Spleen (tissue), 7 donors: Measurements from ENCODE around the gene NEDD4L.

Experiments
- POLR2A ChIP-seq, 3 donors: fragments of 450-650 bp; IDR thresholded peaks; one replicate each; pipeline ENCODE4 v1.5.1; 2017; ENCODE audit warnings: antibody characterized with exemption in 3 of 3, mild to moderate bottlenecking in 1 of 3
- POLR2AphosphoS5 ChIP-seq, 3 donors: sonication (generic); formaldehyde crosslinking; IDR thresholded peaks; one replicate each; pipeline ENCODE4 v1.5.1; 2017; ENCODE audit warnings: antibody characterized with exemption in 3 of 3
- TF ChIP-seq, protein P1 (sequence below), 11 experiments: fragments of 200-600 bp in 7 of 11; fragments of 450-650 bp in 4 of 11; sonication (generic) in 4 of 11; IDR thresholded peaks in 8 of 11; conservative IDR thresholded peaks in 3 of 11; 1 replicate in 7 of 11; 2 replicates in 4 of 11; pipeline versions ENCODE4 v1.4.0 to v1.8.0; 2016 to 2021; ENCODE audit warnings: antibody characterized with exemption in 11 of 11, inconsistent platforms in 4 of 11, mild to moderate bottlenecking in 1 of 11
- donor health status: DM: no; HTN: no; CAD: no; lungs with moderate emphysema.
- donor health status: DM: no; HTN: no; CAD: no.
- donor health status: DM: no; HTN: no; CAD: no.

DNA sequence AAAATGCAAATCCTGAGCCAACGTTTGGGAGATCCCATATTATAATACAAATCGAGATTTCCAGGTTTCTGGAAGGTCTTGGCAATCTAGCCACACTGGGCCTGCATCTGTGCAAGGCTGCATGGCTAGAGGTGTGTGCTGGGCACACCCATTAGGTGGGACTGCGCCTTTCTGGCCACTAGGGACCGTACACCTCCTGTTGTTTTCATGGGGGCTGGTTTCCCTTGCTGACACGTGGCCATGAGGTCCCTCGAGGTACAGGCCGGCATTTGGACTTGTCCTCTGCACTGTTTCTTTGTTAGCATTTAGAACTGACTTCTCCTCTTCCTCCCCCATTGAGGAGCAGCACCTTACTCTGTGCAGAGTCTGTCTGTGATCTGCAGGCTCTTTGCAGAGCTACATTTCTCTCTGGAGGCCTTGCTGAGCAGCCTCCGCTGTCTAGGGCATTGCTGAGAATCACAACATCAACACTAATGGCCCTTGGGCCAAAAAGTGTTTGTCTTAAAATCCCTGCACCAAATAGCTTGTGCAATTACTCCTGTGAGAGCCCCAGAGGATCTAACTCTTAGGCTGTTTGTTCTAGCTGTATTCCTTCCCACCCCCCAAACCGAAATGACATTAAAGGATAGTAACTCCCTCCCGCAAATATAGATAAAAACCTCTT is 131.2 kb downstream of the NEDD4L start:
- TF ChIP-seq POLR2A (IDR thresholded peaks at IDR 0.05) = no peak
- TF ChIP-seq, protein P1, sequence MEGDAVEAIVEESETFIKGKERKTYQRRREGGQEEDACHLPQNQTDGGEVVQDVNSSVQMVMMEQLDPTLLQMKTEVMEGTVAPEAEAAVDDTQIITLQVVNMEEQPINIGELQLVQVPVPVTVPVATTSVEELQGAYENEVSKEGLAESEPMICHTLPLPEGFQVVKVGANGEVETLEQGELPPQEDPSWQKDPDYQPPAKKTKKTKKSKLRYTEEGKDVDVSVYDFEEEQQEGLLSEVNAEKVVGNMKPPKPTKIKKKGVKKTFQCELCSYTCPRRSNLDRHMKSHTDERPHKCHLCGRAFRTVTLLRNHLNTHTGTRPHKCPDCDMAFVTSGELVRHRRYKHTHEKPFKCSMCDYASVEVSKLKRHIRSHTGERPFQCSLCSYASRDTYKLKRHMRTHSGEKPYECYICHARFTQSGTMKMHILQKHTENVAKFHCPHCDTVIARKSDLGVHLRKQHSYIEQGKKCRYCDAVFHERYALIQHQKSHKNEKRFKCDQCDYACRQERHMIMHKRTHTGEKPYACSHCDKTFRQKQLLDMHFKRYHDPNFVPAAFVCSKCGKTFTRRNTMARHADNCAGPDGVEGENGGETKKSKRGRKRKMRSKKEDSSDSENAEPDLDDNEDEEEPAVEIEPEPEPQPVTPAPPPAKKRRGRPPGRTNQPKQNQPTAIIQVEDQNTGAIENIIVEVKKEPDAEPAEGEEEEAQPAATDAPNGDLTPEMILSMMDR (IDR thresholded peaks at IDR 0.05 in 8 of 11, conservative IDR thresholded peaks at IDR 0.05 in 3 of 11) = no peak
- TF ChIP-seq POLR2AphosphoS5 (IDR thresholded peaks at IDR 0.05) = no peak
